ENCODE results near the gene LUM. TPM values are rescaled to one million over a fixed set of nuclear protein-coding genes. Genes with fewer than 3 reads are reported as not detected.

Gene LUM
- total RNA-seq, 4 donors from 2014 or later, result 31.5 to 65.2 (median 49.9) TPM

DNA sequence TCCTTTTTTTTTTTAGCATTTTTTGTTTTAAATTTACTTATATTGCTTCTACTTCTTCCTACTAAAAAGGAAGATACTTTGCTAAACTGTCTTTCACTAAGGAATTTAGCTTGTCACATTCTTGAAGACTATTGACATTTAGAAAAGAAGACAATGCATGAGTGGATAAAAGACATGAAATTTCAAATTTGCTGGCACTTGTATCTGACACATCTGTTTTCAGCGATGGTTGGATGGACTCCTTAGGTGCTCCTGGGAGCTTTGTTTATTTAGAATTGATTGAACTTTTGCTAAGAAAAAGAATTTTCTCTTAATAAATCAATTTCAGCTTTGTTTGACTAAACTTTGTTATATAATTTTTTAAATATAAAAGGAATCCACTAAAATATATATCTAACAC, 50.2 kb downstream of the LUM start:
- TF ChIP-seq, protein P1, sequence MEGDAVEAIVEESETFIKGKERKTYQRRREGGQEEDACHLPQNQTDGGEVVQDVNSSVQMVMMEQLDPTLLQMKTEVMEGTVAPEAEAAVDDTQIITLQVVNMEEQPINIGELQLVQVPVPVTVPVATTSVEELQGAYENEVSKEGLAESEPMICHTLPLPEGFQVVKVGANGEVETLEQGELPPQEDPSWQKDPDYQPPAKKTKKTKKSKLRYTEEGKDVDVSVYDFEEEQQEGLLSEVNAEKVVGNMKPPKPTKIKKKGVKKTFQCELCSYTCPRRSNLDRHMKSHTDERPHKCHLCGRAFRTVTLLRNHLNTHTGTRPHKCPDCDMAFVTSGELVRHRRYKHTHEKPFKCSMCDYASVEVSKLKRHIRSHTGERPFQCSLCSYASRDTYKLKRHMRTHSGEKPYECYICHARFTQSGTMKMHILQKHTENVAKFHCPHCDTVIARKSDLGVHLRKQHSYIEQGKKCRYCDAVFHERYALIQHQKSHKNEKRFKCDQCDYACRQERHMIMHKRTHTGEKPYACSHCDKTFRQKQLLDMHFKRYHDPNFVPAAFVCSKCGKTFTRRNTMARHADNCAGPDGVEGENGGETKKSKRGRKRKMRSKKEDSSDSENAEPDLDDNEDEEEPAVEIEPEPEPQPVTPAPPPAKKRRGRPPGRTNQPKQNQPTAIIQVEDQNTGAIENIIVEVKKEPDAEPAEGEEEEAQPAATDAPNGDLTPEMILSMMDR (IDR thresholded peaks at IDR 0.05), result no peak
- no peak for TF ChIP-seq POLR2A (IDR thresholded peaks at IDR 0.05)
- no peak for DNase-seq
- Histone ChIP-seq H3K36me3 (no peaks in the 10 kb centered on the region), H3K4me1 (no peaks in the 10 kb centered on the region), H3K9me3 (no peaks in the 10 kb centered on the region), H3K27me3 (no peaks in the 10 kb centered on the region), H3K4me3 (no peak overlapping the region), H3K27ac (no peak overlapping the region)

DNA sequence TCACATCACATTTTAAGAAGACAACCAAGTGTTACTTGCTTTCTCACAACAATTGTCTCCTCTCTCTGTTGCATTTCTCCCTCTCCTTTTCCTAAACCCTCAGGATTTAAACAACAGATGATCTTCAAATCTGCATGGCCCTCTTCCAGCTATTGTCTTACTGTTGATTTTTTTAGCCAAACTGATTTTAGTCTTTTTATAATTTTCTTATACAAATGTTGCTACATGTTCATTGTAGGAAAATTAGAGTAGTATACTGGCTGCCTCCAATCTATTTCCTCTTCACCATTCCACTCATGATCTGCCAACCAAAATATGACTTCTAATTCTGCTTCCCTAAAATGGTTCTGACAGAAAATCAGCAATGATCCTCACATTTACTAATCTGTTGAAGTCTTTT, 52.1 kb downstream of the LUM start:
- H3K27me3 ChIP-seq, result no peaks in the 10 kb centered on the region
- TF ChIP-seq POLR2A (IDR thresholded peaks at IDR 0.05), result no peak
- TF ChIP-seq, protein P1 (IDR thresholded peaks at IDR 0.05), result no peak
- DNase-seq, result no peak
- H3K4me1 ChIP-seq, result no peaks in the 10 kb centered on the region
- no peaks in the 10 kb centered on the region for H3K36me3 ChIP-seq
- H3K4me3 ChIP-seq, result no peak overlapping the region
- no peaks in the 10 kb centered on the region for H3K9me3 ChIP-seq
- H3K27ac ChIP-seq, result no peak overlapping the region

DNA sequence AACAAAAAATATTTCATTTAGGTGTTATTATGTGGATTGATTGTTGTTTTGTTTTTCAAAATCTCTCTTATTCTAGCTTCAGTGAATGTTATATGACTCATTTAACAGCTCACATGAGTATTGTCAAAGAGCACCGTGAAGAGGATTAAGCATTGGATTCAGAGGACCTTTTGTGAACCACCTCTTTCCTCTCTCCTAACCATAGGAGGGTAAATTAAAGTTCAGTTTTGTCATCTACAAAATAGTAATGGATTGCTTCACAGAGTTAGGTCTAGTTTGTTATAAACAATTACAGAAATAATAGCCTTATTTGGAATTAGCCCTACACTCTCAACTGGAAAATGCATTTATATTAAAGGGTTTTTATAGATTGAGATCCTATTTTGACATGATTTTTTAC, 52.5 kb downstream of the LUM start:
- Histone ChIP-seq H3K4me1 (no peaks in the 10 kb centered on the region), H3K27ac (no peak overlapping the region), H3K4me3 (no peak overlapping the region), H3K27me3 (no peaks in the 10 kb centered on the region), H3K9me3 (no peaks in the 10 kb centered on the region), H3K36me3 (no peaks in the 10 kb centered on the region)
- TF ChIP-seq POLR2A (IDR thresholded peaks at IDR 0.05), result no peak
- TF ChIP-seq, protein P1 (IDR thresholded peaks at IDR 0.05), result no peak
- no peak for DNase-seq

DNA sequence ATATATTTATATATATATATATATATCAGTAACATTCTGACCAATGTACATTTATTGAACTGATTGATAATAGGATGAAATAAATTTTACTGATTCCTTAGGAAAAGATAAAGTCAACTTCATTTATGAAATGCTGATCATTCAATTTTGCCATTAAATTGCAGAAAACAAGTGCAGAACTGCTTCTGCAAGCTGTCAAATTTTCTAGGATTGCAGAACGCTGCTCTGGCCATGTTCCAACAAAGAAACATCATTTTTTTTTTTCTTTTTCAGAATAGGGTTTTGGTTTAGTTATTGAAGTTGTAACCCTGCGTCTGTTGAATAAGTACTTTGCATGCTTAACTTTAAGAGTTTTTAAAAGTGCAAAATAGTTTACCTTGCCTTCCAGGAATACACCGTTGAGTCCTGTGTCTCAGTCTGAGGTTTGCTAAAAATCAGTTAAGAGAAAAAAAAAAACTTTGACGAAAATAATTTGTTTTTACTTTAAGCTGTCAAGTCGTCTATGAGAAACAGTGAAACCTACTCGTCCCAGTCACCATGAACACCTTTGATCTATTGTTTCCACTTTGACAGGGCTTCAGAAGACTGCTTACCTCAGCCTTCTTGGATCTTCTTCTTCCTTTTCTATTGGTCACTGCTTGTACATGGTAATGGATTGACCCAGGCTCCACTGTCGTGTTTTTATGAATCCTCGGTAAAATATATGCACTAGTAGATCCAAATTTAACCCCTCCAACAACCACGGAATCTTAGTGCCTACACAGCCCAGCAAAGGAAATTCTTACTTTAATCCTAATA, 53.7 kb downstream of the LUM start, which contains the start of gene KERA:
KERA (minus strand) TSS at position 657 of the 798 bp plus-strand sequence. CDS start 1,743 bp downstream, outside the sequence.
- no peaks in the 10 kb centered on the region for H3K4me1 ChIP-seq
- no peak within 1 kb of the TSS for H3K27ac ChIP-seq
- H3K9me3 ChIP-seq, result no peaks in the 10 kb centered on the region
- no peak for DNase-seq
- no peaks in the 10 kb centered on the region for H3K36me3 ChIP-seq
- no peaks in the 10 kb centered on the region for H3K27me3 ChIP-seq
- TF ChIP-seq, protein P1 (IDR thresholded peaks at IDR 0.05), result no peak
- no peak for TF ChIP-seq POLR2A (IDR thresholded peaks at IDR 0.05)
- H3K4me3 ChIP-seq, result no peak within 1 kb of the TSS

DNA sequence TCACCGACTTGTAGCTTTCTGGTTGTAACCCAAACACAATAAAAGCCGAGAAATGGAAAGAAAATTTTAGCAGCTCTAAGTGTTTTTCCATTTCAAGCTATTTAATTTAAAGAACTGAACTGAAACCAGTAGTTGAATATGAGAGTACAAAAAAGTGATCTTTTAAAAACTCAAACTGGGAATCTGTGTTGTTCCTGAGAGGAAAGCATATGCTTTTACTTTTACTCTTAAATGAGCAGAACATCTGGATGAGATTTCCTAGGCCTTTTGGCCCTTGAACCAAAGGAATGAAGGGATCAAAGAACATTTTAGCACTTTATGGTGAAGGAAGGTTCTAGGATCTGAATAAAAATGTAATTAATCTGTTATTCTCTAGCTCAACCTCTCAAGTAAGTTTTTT, 54.8 kb downstream of the LUM start:
- no peak overlapping the region for H3K4me3 ChIP-seq
- no peak overlapping the region for H3K27ac ChIP-seq
- TF ChIP-seq POLR2A (IDR thresholded peaks at IDR 0.05), result no peak
- TF ChIP-seq, protein P1 (IDR thresholded peaks at IDR 0.05), result no peak
- H3K9me3 ChIP-seq, result no peaks in the 10 kb centered on the region
- no peak for DNase-seq
- H3K36me3 ChIP-seq, result no peaks in the 10 kb centered on the region
- no peaks in the 10 kb centered on the region for H3K27me3 ChIP-seq
- H3K4me1 ChIP-seq, result no peaks in the 10 kb centered on the region
